Measurements from ENCODE around the gene SPOCD1. TPM values are rescaled to one million over a fixed set of nuclear protein-coding genes. Genes with fewer than 3 reads are reported as not detected.

SPOCD1 gene
- polyA plus RNA-seq, 6 donors from 2014 or later = 0.23 to 0.38 (median 0.34) TPM; not detected in 2

DNA sequence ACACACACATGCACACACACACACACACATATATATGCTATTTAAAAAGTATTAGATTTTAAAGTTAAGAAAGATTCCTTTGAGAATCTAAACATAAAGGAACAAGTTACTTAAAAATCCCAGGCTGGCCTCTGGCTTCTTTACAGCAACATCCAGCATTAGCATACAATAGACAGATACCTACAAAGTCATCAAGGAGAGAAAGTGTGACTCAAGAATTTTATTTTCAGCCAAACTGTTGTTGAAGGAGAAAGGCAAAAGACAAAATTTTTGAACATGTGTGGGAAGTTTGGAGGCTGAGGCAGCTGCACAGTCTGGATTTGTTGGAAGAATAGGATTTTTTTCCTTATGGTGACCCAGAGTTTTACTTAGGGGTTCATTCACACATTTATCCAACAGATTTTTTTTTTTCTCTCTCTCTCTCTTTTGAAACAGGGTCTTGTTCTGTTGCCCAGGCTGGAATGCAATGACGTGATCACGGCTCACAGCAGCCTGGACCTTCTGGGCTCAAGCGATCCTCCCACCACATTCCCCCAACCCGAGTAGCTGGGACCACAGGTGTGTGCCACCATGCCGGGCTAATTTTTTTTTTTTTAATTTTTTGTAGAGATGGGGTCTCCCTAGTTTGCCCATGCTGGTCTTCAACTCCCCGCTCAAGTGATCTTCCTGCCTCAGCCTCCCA, 24.0 kb upstream of the SPOCD1 start:
- Mint-ChIP-seq H3K4me3 (no peak overlapping the region), H3K27me3 (no peaks in the 10 kb centered on the region), H3K27ac (no peak overlapping the region), H3K36me3 (no peaks in the 10 kb centered on the region), H3K4me1 (peaks cover 9 to 12% (median 11%) of the 10 kb centered on the region in 3 donors), H3K9me3 (no peaks in the 10 kb centered on the region)
- DNase-seq = no peak
- ATAC-seq (ENCODE audit: low read depth in 2 of 2) = no peak

DNA sequence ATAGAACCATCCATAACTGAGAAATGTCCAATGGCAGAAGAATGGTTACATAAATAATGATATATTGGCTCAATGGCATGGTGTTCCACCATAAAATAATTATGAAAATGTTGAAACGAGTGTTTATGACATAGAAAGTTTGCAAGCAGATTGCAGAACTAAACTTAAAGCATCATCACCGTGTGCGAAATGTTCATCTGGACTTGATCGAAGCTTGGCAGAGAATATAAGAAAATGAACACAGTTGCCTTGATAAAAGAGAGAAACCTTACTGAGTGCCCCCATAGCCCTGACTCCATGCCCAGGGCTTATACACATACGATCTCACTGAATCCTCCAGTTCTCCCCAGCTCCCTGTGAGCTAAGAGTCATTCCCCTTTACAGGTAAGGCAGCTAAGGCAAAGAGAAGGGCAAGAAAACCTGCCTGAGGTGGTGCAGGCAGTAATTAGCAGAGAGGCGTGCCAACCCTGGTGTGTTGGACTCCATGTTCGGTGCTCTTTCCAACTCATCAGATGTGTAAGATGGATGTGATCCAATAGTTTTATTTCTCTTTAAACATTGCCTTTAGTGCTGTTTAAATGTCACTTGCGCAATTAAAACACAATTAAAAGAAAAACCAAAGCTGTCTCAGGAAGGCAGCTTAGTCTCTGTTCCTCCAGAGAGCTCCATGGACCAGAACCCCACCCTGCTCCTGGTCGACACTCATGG, 21.8 kb upstream of the SPOCD1 start:
- DNase-seq = no peak
- Mint-ChIP-seq H3K4me3 (no peak overlapping the region), H3K9me3 (no peaks in the 10 kb centered on the region), H3K27me3 (no peaks in the 10 kb centered on the region), H3K4me1 (peaks cover 0 to under 1% (median 0%) of the 10 kb centered on the region in 3 donors), H3K27ac (no peak overlapping the region), H3K36me3 (no peaks in the 10 kb centered on the region)
- ATAC-seq (ENCODE audit: low read depth in 2 of 2) = no peak

DNA sequence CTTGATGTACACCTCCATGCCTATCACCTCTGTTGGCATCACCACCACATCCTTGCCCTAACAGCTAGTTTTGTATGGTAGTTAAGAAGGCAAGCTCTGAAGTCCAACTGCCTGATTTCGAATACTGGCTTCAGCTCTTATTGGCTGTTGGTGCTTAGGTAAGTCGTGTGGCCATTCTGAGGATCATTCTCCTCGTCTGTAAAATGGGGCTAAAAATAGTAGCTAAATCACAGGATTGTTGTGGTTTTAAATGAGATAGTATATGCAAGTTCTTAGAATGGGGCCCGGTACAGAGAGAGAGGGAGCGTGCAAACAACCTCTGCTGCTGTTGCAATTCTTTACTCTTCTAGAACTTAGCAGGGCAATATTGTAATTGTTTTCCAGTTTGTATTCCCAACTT, 20.8 kb upstream of the SPOCD1 start:
- DNase-seq (no peak), ATAC-seq (ENCODE audit: low read depth in 2 of 2) (no peak)
- Mint-ChIP-seq H3K27ac (peak overlapping the region in 1 of 6 donors; percentile 54), H3K9me3 (no peaks in the 10 kb centered on the region), H3K4me1 (peaks cover 0 to 3% (median 0%) of the 10 kb centered on the region in 3 donors), H3K4me3 (no peak overlapping the region), H3K27me3 (no peaks in the 10 kb centered on the region), H3K36me3 (no peaks in the 10 kb centered on the region)

- Mint-ChIP-seq H3K27ac (no peak overlapping the region), H3K4me3 (no peak overlapping the region), H3K36me3 (no peaks in the 10 kb centered on the region), H3K4me1 (peaks cover 0 to 7% (median 0%) of the 10 kb centered on the region in 3 donors), H3K9me3 (no peaks in the 10 kb centered on the region), H3K27me3 (no peaks in the 10 kb centered on the region)
- DNase-seq = no peak
- ATAC-seq (ENCODE audit: low read depth in 2 of 2) = no peak
These were observed 19.6 kb upstream of the SPOCD1 start for GRCh38 chr1:31835415-31835814.

GRCh38 chr1:31834501-31834900, 18.7 kb upstream of the SPOCD1 start:
- DNase-seq (no peak), ATAC-seq (ENCODE audit: low read depth in 2 of 2) (no peak)
- Mint-ChIP-seq H3K4me1 (peaks cover 0 to 7% (median 0%) of the 10 kb centered on the region in 3 donors), H3K4me3 (no peak overlapping the region), H3K27me3 (no peaks in the 10 kb centered on the region), H3K36me3 (no peaks in the 10 kb centered on the region), H3K27ac (no peak overlapping the region), H3K9me3 (no peaks in the 10 kb centered on the region)

DNA sequence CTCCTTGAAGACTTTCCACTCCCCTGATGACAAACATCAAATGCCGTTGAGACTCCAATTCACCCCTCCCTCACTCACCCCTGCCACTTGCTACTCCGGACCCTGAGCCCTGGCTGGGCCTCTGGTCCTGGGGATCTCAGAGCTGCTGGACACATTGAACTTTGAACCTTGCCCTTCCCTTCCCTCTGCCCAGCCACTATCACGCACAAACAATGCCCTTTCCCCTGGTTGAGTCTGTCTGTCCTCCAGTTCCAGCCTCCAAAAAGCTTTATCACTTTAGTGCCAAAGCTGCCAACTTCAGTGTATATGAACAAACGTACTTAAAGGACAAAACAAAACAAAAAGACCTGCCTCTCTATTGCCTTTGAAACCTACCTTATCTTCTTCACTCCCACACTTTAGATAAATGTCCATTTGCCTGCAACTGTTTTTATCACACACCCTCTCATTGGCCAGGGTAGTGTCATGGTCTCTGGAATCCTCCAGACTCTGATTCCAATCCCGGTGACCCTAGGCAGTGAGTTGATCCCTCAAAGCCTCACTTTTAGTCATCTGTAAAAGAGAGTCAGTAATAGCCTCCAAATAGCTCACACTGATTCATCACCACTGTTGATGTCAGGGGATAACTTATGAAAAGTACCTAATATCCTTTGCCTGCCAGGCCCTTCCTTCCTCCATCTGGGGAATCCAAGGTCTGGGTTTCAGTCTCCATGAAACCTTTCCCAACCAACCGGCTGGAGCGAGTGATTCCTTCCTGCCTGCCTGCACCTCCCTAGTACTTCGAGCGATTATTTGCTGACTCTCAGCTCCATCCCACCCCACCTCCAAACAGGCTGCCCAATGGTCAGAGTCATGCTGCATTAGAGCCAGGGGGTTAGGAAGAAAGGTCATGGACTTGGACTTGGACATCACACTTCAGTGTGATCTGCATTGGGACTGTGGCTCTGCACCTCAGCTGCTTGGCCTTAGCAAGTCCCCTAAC, 15.9 kb upstream of the SPOCD1 start:
- H3K27me3 Mint-ChIP-seq = no peaks in the 10 kb centered on the region
- no peaks in the 10 kb centered on the region for H3K36me3 Mint-ChIP-seq
- H3K4me1 Mint-ChIP-seq = peaks cover 15 to 34% (median 24%) of the 10 kb centered on the region in 3 donors
- ATAC-seq (ENCODE audit: low read depth in 2 of 2) = no peak
- no peak for DNase-seq
- peak overlapping the region in 1 of 6 donors; percentile 53 for H3K27ac Mint-ChIP-seq
- no peak overlapping the region for H3K4me3 Mint-ChIP-seq
- H3K9me3 Mint-ChIP-seq = no peaks in the 10 kb centered on the region

DNA sequence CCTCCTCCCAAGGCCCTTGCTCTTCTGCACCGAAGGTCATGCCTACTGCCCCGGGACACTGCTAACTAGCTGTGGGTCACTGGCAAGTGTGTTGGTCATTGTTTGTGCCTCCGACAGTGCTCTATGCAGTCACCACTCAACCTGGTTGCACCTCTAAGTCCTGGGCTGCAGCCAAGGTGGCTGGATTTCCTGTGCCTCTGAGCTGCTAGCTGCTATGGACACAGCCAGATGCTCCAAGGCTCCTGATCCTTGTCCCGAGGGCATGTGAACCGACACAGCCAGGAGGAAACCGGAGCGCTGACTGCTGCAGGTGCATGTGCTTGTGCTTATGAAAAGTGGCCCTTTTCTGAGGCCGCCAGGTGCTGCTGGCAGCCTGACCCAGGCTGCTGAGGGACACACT, 14.7 kb upstream of the SPOCD1 start:
- Mint-ChIP-seq H3K4me1 (peaks cover 18 to 38% (median 32%) of the 10 kb centered on the region in 3 donors), H3K36me3 (no peaks in the 10 kb centered on the region), H3K27ac (no peak overlapping the region), H3K27me3 (no peaks in the 10 kb centered on the region), H3K4me3 (peak overlapping the region in 1 of 8 donors; percentile 29), H3K9me3 (no peaks in the 10 kb centered on the region)
- DNase-seq (no peak), ATAC-seq (ENCODE audit: low read depth in 2 of 2) (no peak)

DNA sequence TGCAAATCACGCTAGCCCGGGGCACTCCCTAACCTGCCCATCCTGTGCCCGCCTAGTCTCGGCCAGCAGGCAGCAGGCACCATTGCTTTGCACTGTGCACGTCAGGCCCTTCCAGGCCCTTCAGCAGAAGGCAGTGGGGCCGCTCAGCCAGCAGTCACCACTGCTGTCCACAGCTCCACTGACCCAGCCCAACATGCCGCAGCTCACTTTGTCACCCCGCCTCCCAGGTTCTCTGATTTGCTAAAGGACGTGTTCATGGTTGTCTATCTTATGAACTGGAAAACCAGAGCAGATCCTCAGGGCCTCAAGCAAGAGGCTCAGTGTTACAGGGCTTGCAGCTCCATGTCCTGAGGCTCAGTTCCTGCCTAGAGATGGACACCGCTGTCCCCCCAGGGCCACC, 14.2 kb upstream of the SPOCD1 start:
- peaks cover 18 to 38% (median 32%) of the 10 kb centered on the region in 3 donors for H3K4me1 Mint-ChIP-seq
- DNase-seq (no peak), ATAC-seq (ENCODE audit: low read depth in 2 of 2) (no peak)
- peak overlapping the region in 1 of 6 donors; percentile 21 for H3K27ac Mint-ChIP-seq
- no peaks in the 10 kb centered on the region for H3K9me3 Mint-ChIP-seq
- H3K36me3 Mint-ChIP-seq = no peaks in the 10 kb centered on the region
- H3K27me3 Mint-ChIP-seq = no peaks in the 10 kb centered on the region
- H3K4me3 Mint-ChIP-seq = no peak overlapping the region

GRCh38 chr1:31828926-31829690, 13.3 kb upstream of the SPOCD1 start:
- no peak for ATAC-seq (ENCODE audit: low read depth in 2 of 2)
- peak overlapping the region in 1 of 8 donors; percentile 10 for H3K4me3 Mint-ChIP-seq

GRCh38 chr1:31828341-31828740, 12.5 kb upstream of the SPOCD1 start:
- H3K4me3 Mint-ChIP-seq = peak overlapping the region in 5 of 8 donors; percentile 13 to 78 (median 36)
- no peak for DNase-seq
- no peaks in the 10 kb centered on the region for H3K9me3 Mint-ChIP-seq
- no peaks in the 10 kb centered on the region for H3K27me3 Mint-ChIP-seq
- H3K27ac Mint-ChIP-seq = peak overlapping the region in 4 of 6 donors; percentile 51 to 88 (median 67)
- no peak for ATAC-seq (ENCODE audit: low read depth in 2 of 2)
- H3K36me3 Mint-ChIP-seq = no peaks in the 10 kb centered on the region
- H3K4me1 Mint-ChIP-seq = peaks cover 18 to 38% (median 32%) of the 10 kb centered on the region in 3 donors

More at GRCh38 chr1:31828926-31829690, 13.3 kb upstream of the SPOCD1 start:
- Mint-ChIP-seq H3K9me3 (no peaks in the 10 kb centered on the region), H3K36me3 (no peaks in the 10 kb centered on the region), H3K27ac (peak overlapping the region in 1 of 6 donors; percentile 9), H3K4me1 (peaks cover 18 to 38% (median 32%) of the 10 kb centered on the region in 3 donors), H3K27me3 (no peaks in the 10 kb centered on the region)
- DNase-seq = no peak

- Mint-ChIP-seq H3K4me3 (no peak overlapping the region), H3K4me1 (peaks cover 18 to 30% (median 24%) of the 10 kb centered on the region in 3 donors), H3K27ac (peak overlapping the region in 1 of 6 donors; percentile 81), H3K9me3 (no peaks in the 10 kb centered on the region), H3K27me3 (no peaks in the 10 kb centered on the region), H3K36me3 (no peaks in the 10 kb centered on the region)
- DNase-seq (no peak), ATAC-seq (ENCODE audit: low read depth in 2 of 2) (no peak)
These were observed 8.0 kb upstream of the SPOCD1 start for GRCh38 chr1:31823780-31824179.

DNA sequence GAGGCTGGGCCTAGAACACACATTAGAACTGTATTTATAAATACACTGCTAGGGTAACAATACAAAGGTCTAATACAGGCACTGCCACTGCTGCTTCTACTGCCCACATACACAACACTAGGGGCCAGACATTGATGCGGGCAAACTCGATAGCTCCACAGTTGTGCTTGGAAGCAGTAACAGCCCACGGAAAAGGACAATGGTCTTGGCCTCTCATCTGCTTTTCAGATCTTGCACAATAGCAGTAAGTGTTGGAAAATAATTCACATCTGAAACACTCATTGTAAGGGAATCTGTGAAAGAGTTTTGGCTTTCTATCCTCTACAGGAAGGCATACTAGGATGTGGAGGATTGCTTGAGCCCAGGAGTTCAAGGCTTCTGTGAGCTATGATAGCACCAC, 6.9 kb upstream of the SPOCD1 start:
- Mint-ChIP-seq H3K36me3 (no peaks in the 10 kb centered on the region), H3K27ac (no peak overlapping the region), H3K4me3 (no peak overlapping the region), H3K9me3 (no peaks in the 10 kb centered on the region), H3K4me1 (peaks cover 10 to 28% (median 19%) of the 10 kb centered on the region in 3 donors), H3K27me3 (no peaks in the 10 kb centered on the region)
- ATAC-seq (ENCODE audit: low read depth in 2 of 2) (no peak), DNase-seq (no peak)
